PFSK-1 (cell line): ENCODE data around the gene IRAK1.

Source experiments
- POLR2AphosphoS5 ChIP-seq: IDR thresholded peaks from 2 replicates; pipeline ENCODE4 v1.6.1; 2012; ENCODE audit warnings: low read depth, mild to moderate bottlenecking, control low read depth, low read length, moderate library complexity
- TAF1 ChIP-seq: IDR thresholded peaks from 2 replicates; pipeline ENCODE4 v1.6.1; 2012; ENCODE audit warnings: low read length, control low read depth, borderline replicate concordance; ENCODE audit not compliant: insufficient read depth

DNA sequence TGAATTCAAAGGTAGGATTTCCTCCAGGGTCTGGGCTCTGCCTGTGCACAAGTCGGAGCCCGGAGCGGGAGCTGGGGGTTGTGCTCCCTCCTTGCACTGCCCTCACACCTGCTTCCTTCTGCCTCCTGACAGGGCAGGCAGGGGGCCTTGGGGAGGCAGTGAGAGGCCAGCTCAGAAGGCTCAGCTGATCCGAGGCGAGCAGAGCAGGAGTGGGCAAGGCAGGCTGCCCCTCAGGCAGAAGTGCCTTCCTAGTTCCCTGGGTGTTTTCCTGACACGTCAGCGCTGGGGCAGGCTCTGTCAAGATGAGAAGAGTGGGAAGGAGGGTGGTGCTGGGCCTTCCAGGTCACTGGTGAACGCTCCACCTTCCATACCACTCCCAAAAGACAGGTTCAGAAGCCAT is 5.5 kb upstream of the IRAK1 start:
- no peak for TF ChIP-seq POLR2AphosphoS5
- TF ChIP-seq TAF1: no peak
